ENCODE results near the gene OCA2.
"Not testable (repeated sequence)": the region's sequence is repeated elsewhere in the genome, so short reads cannot be mapped to it uniquely, and the experiment has no call there.

Gene OCA2

GRCh38 chr15:27952593-27952992 is 146.5 kb downstream of the OCA2 start:
- H3K9me3 ChIP-seq; in situ Hi-C loops (cut with MboI; ENCODE audit: low sequenced_read_pairs); H3K27me3 ChIP-seq (ENCODE audit: low read depth); H3K4me3 ChIP-seq; H3K4me1 ChIP-seq; DNase-seq (ENCODE audit: low spot score in 2 of 2); H3K36me3 ChIP-seq (replicated peaks): not testable (repeated sequence)

- no peaks in the 10 kb centered on the region for H3K27me3 ChIP-seq (ENCODE audit: low read depth)
- no peak for DNase-seq (ENCODE audit: low spot score in 2 of 2)
- in situ Hi-C loops (cut with MboI; ENCODE audit: low sequenced_read_pairs) = no loop called here
- H3K4me3 ChIP-seq = no peak overlapping the region
- no peaks in the 10 kb centered on the region for H3K9me3 ChIP-seq
- no peaks in the 10 kb centered on the region for H3K4me1 ChIP-seq
- H3K36me3 ChIP-seq (replicated peaks) = no peaks in the 10 kb centered on the region
Measured at GRCh38 chr15:27951191-27951890, 147.8 kb downstream of the OCA2 start.

GRCh38 chr15:27949089-27949488 is 150.0 kb downstream of the OCA2 start:
- no peaks in the 10 kb centered on the region for H3K4me1 ChIP-seq

GRCh38 chr15:27939246-27939645 is 159.9 kb downstream of the OCA2 start:
- H3K4me1 ChIP-seq = peaks cover 5% of the 10 kb centered on the region
- in situ Hi-C loops (cut with MboI; ENCODE audit: low sequenced_read_pairs) = no loop called here
- peak in 1 of 2 experiments; percentile 6 for DNase-seq (ENCODE audit: low spot score in 2 of 2)
- H3K4me3 ChIP-seq = no peak overlapping the region
- no peaks in the 10 kb centered on the region; the same call in 1 of the 2 replicates for H3K9me3 ChIP-seq
- no peaks in the 10 kb centered on the region for H3K36me3 ChIP-seq (replicated peaks)
- H3K27me3 ChIP-seq (ENCODE audit: low read depth) = no peaks in the 10 kb centered on the region

More at GRCh38 chr15:27949089-27949488, 150.0 kb downstream of the OCA2 start:
- Histone ChIP-seq H3K9me3 (no peaks in the 10 kb centered on the region), H3K27me3 (ENCODE audit: low read depth) (no peaks in the 10 kb centered on the region), H3K4me3 (no peak overlapping the region), H3K36me3 (replicated peaks) (no peaks in the 10 kb centered on the region)
- DNase-seq (ENCODE audit: low spot score in 2 of 2) = no peak
- in situ Hi-C loops (cut with MboI; ENCODE audit: low sequenced_read_pairs) = no loop called here

GRCh38 chr15:27937851-27938250 is 161.3 kb downstream of the OCA2 start:
- in situ Hi-C loops (cut with MboI; ENCODE audit: low sequenced_read_pairs) = no loop called here
- H3K36me3 ChIP-seq (replicated peaks) = no peaks in the 10 kb centered on the region
- no peak for DNase-seq (ENCODE audit: low spot score in 2 of 2)
- peaks cover 5% of the 10 kb centered on the region for H3K4me1 ChIP-seq
- no peaks in the 10 kb centered on the region for H3K27me3 ChIP-seq (ENCODE audit: low read depth)
- H3K9me3 ChIP-seq = no peaks in the 10 kb centered on the region; the same call in 1 of the 2 replicates
- H3K4me3 ChIP-seq = no peak overlapping the region

- H3K36me3 ChIP-seq (replicated peaks) = no peaks in the 10 kb centered on the region
- H3K4me1 ChIP-seq = peaks cover 5% of the 10 kb centered on the region
- in situ Hi-C loops (cut with MboI; ENCODE audit: low sequenced_read_pairs) = no loop called here
- no peaks in the 10 kb centered on the region for H3K27me3 ChIP-seq (ENCODE audit: low read depth)
- H3K4me3 ChIP-seq = no peak overlapping the region
- no peak for DNase-seq (ENCODE audit: low spot score in 2 of 2)
- no peaks in the 10 kb centered on the region; the same call in 1 of the 2 replicates for H3K9me3 ChIP-seq
Measured at GRCh38 chr15:27936164-27936563, 163.0 kb downstream of the OCA2 start.

GRCh38 chr15:27935328-27935727 is 163.8 kb downstream of the OCA2 start:
- H3K9me3 ChIP-seq = no peaks in the 10 kb centered on the region; the same call in 1 of the 2 replicates
- peaks cover 5% of the 10 kb centered on the region for H3K4me1 ChIP-seq
- no peaks in the 10 kb centered on the region for H3K27me3 ChIP-seq (ENCODE audit: low read depth)
- no peak for DNase-seq (ENCODE audit: low spot score in 2 of 2)
- no peak overlapping the region for H3K4me3 ChIP-seq
- in situ Hi-C loops (cut with MboI; ENCODE audit: low sequenced_read_pairs) = no loop called here
- H3K36me3 ChIP-seq (replicated peaks) = no peaks in the 10 kb centered on the region

- no peaks in the 10 kb centered on the region; the same call in 1 of the 2 replicates for H3K9me3 ChIP-seq
- no peak overlapping the region for H3K4me3 ChIP-seq
- in situ Hi-C loops (cut with MboI; ENCODE audit: low sequenced_read_pairs) = no loop called here
- H3K27me3 ChIP-seq (ENCODE audit: low read depth) = no peaks in the 10 kb centered on the region
- no peaks in the 10 kb centered on the region for H3K36me3 ChIP-seq (replicated peaks)
- no peak for DNase-seq (ENCODE audit: low spot score in 2 of 2)
- H3K4me1 ChIP-seq = peaks cover 5% of the 10 kb centered on the region
Measured at GRCh38 chr15:27934782-27935181, 164.3 kb downstream of the OCA2 start.

GRCh38 chr15:27933562-27933961 is 165.6 kb downstream of the OCA2 start:
- no peaks in the 10 kb centered on the region for H3K4me1 ChIP-seq
- in situ Hi-C loops (cut with MboI; ENCODE audit: low sequenced_read_pairs) = no loop called here
- no peak for DNase-seq (ENCODE audit: low spot score in 2 of 2)
- no peak overlapping the region for H3K4me3 ChIP-seq
- no peaks in the 10 kb centered on the region for H3K27me3 ChIP-seq (ENCODE audit: low read depth)
- H3K9me3 ChIP-seq = no peaks in the 10 kb centered on the region; the same call in 1 of the 2 replicates
- H3K36me3 ChIP-seq (replicated peaks) = no peaks in the 10 kb centered on the region

GRCh38 chr15:27932600-27932999 is 166.5 kb downstream of the OCA2 start:
- no peaks in the 10 kb centered on the region for H3K27me3 ChIP-seq (ENCODE audit: low read depth)
- H3K9me3 ChIP-seq = no peaks in the 10 kb centered on the region
- no peak overlapping the region for H3K4me3 ChIP-seq
- no peaks in the 10 kb centered on the region for H3K4me1 ChIP-seq
- in situ Hi-C loops (cut with MboI; ENCODE audit: low sequenced_read_pairs) = no loop called here
- no peaks in the 10 kb centered on the region for H3K36me3 ChIP-seq (replicated peaks)
- DNase-seq (ENCODE audit: low spot score in 2 of 2) = no peak

- in situ Hi-C loops (cut with MboI; ENCODE audit: low sequenced_read_pairs) = no loop called here
- no peaks in the 10 kb centered on the region for H3K27me3 ChIP-seq (ENCODE audit: low read depth)
- H3K4me1 ChIP-seq = no peaks in the 10 kb centered on the region
- DNase-seq (ENCODE audit: low spot score in 2 of 2) = no peak
- no peak overlapping the region for H3K4me3 ChIP-seq
- H3K9me3 ChIP-seq = no peaks in the 10 kb centered on the region
- H3K36me3 ChIP-seq (replicated peaks) = no peaks in the 10 kb centered on the region
Measured at GRCh38 chr15:27928386-27928785, 170.7 kb downstream of the OCA2 start.

- in situ Hi-C loops (cut with MboI; ENCODE audit: low sequenced_read_pairs) = no loop called here
- DNase-seq (ENCODE audit: low spot score in 2 of 2) = no peak
- no peaks in the 10 kb centered on the region for H3K9me3 ChIP-seq
- H3K4me1 ChIP-seq = no peaks in the 10 kb centered on the region
- H3K36me3 ChIP-seq (replicated peaks) = no peaks in the 10 kb centered on the region
- H3K27me3 ChIP-seq (ENCODE audit: low read depth) = no peaks in the 10 kb centered on the region
- no peak overlapping the region for H3K4me3 ChIP-seq
Measured at GRCh38 chr15:27912283-27912682, 186.8 kb downstream of the OCA2 start.

GRCh38 chr15:27906802-27907201 is 192.3 kb downstream of the OCA2 start:
- H3K4me3 ChIP-seq = no peak overlapping the region
- H3K4me1 ChIP-seq = no peaks in the 10 kb centered on the region
- in situ Hi-C loops (cut with MboI; ENCODE audit: low sequenced_read_pairs) = no loop called here
- no peaks in the 10 kb centered on the region for H3K27me3 ChIP-seq (ENCODE audit: low read depth)
- no peaks in the 10 kb centered on the region for H3K9me3 ChIP-seq
- no peak for DNase-seq (ENCODE audit: low spot score in 2 of 2)
- H3K36me3 ChIP-seq (replicated peaks) = no peaks in the 10 kb centered on the region

- no peaks in the 10 kb centered on the region for H3K9me3 ChIP-seq
- DNase-seq (ENCODE audit: low spot score in 2 of 2) = no peak
- no peaks in the 10 kb centered on the region for H3K27me3 ChIP-seq (ENCODE audit: low read depth)
- H3K4me3 ChIP-seq = no peak overlapping the region
- no peaks in the 10 kb centered on the region for H3K4me1 ChIP-seq
- in situ Hi-C loops (cut with MboI; ENCODE audit: low sequenced_read_pairs) = no loop called here
- no peaks in the 10 kb centered on the region for H3K36me3 ChIP-seq (replicated peaks)
Measured at GRCh38 chr15:27903405-27903804, 195.7 kb downstream of the OCA2 start.

Measured in HAP-1 (cell line).